B cell (primary cell): Measurements from ENCODE around the gene TEX35. TPM values are rescaled to one million over a fixed set of nuclear protein-coding genes. Genes with fewer than 3 reads are reported as not detected.
A peak's percentile ranks its signal among the peaks of the same experiment; 100 is the strongest.
"Not testable (repeated sequence)": the region's sequence is repeated elsewhere in the genome, so short reads cannot be mapped to it uniquely, and the experiment has no call there.

Experiments used
- ATAC-seq: fragments of 200-7000 bp; cut with Tn5 transposase; one replicate; pipeline ENCODE4 v1.10.0; 2021; ENCODE audit warnings: low read depth, mild to moderate bottlenecking, moderate number of reproducible peaks, moderate library complexity
- CTCF ChIA-PET: fragments of 350-600 bp; sonication (Branson Sonifier 250); formaldehyde crosslinking; loops from one replicate; lab custom pipeline; 2021; ENCODE audit warnings: antibody characterized with exemption, inconsistent platforms; lab: Charles Lee
- POLR2A ChIA-PET: fragments of 350-600 bp; sonication (Branson Sonifier 250); formaldehyde crosslinking; loops from one replicate; lab custom pipeline; 2021; ENCODE audit warnings: antibody characterized with exemption; lab: Charles Lee
- DNase-seq: peaks from one replicate; pipeline ENCODE4 v3.0.0; 2013
- H2AFZ ChIP-seq: 2 replicates; pipeline ENCODE4 v1.6.1; 2012; ENCODE audit warnings: mild to moderate bottlenecking, low read depth, low read length; ENCODE audit not compliant: insufficient read depth, poor library complexity, severe bottlenecking
- H3K27ac ChIP-seq, 2 donors: 1 replicate in 1 of 2; 2 replicates in 1 of 2; pipeline ENCODE4 v1.5.1; 2012 to 2013; ENCODE audit warnings: low read length in 2 of 2, mild to moderate bottlenecking in 2 of 2, moderate library complexity in 1 of 2
- H3K27me3 ChIP-seq, 4 experiments: fragments of 200-600 bp in 1 of 4; sonication (generic) in 1 of 4; replicated peaks in 1 of 4; 1 replicate in 2 of 4; 2 replicates in 2 of 4; pipeline versions ENCODE4 v1.6.1 to v1.7.0; 2013 to 2016; ENCODE audit warnings: low read length in 3 of 4, mild to moderate bottlenecking in 2 of 4, mixed read lengths in 1 of 4, moderate library complexity in 1 of 4; ENCODE audit not compliant: insufficient read depth in 4 of 4, control insufficient read depth in 3 of 4; ENCODE audit errors: control extremely low read depth in 1 of 4
- H3K36me3 ChIP-seq, 2 experiments: replicated peaks in 1 of 2; 1 replicate in 1 of 2; 2 replicates in 1 of 2; pipeline versions ENCODE4 v1.6.1 to v1.7.1; 2013; ENCODE audit warnings: low read length in 1 of 2; ENCODE audit not compliant: insufficient read depth in 2 of 2, control insufficient read depth in 1 of 2; ENCODE audit errors: control extremely low read depth in 1 of 2, extremely low read depth in 1 of 2
- H3K4me1 ChIP-seq, 2 donors: fragments of 200-600 bp in 1 of 2; sonication (generic) in 1 of 2; 1 replicate in 1 of 2; 2 replicates in 1 of 2; pipeline versions ENCODE4 v1.5.1 to v1.6.1; 2013 to 2017; ENCODE audit warnings: low read length in 2 of 2; ENCODE audit not compliant: control insufficient read depth in 2 of 2, insufficient read depth in 2 of 2
- H3K4me2 ChIP-seq: replicated peaks from 2 replicates; pipeline ENCODE3; 2012; ENCODE audit warnings: mild to moderate bottlenecking, low read depth, low read length; ENCODE audit not compliant: poor library complexity, severe bottlenecking
- H3K4me3 ChIP-seq, 5 experiments: fragments of 200-600 bp in 1 of 5; sonication (generic) in 1 of 5; 1 replicate in 3 of 5; 2 replicates in 2 of 5; pipeline versions ENCODE4 v1.5.1 to v1.7.0; 2011 to 2016; ENCODE audit warnings: low read length in 4 of 5, mild to moderate bottlenecking in 4 of 5, low read depth in 2 of 5, control low read depth in 1 of 5, moderate library complexity in 1 of 5; ENCODE audit not compliant: insufficient read depth in 1 of 5; ENCODE audit errors: control extremely low read depth in 1 of 5, extremely low read depth in 1 of 5
- H3K79me2 ChIP-seq: fragments of 200-600 bp; sonication (generic); one replicate; pipeline ENCODE4 v1.6.0; 2016; ENCODE audit warnings: low read length; ENCODE audit not compliant: control insufficient read depth, insufficient read depth
- H3K9ac ChIP-seq: fragments of 200-600 bp; sonication (generic); 2 replicates; pipeline ENCODE4 v1.6.1; 2017; ENCODE audit warnings: mild to moderate bottlenecking, low read length, moderate library complexity
- H3K9me3 ChIP-seq, 3 donors: one replicate each; pipeline versions ENCODE4 v1.6.1 to v1.7.1; 2013; ENCODE audit warnings: low read length in 2 of 3; ENCODE audit not compliant: control insufficient read depth in 2 of 3, insufficient read depth in 1 of 3; ENCODE audit errors: control extremely low read depth in 1 of 3
- H4K20me1 ChIP-seq: 2 replicates; pipeline ENCODE4 v1.6.0; 2012; ENCODE audit warnings: mild to moderate bottlenecking, low read length; ENCODE audit not compliant: insufficient read depth, control insufficient read depth, poor library complexity, severe bottlenecking
- H3K27ac Mint-ChIP-seq: one replicate; pipeline ENCODE4 v1.8.0; 2021; ENCODE audit warnings: mixed read lengths
- H3K27me3 Mint-ChIP-seq: one replicate; pipeline ENCODE4 v1.8.0; 2021; ENCODE audit warnings: mixed read lengths
- H3K4me1 Mint-ChIP-seq: one replicate; pipeline ENCODE4 v1.8.0; 2021; ENCODE audit warnings: mixed read lengths
- H3K4me3 Mint-ChIP-seq: one replicate; pipeline ENCODE4 v1.8.0; 2021; ENCODE audit warnings: mixed read lengths
- H3K9me3 Mint-ChIP-seq: one replicate; pipeline ENCODE4 v1.8.0; 2022; ENCODE audit warnings: mixed read lengths; ENCODE audit not compliant: insufficient read depth
- WGBS: methylation state at CpG from one replicate; pipeline ENCODE4 v1.1.5; 2013; ENCODE audit warnings: missing lambda C conversion rate; ENCODE audit not compliant: insufficient coverage; 5-methylcytosine and 5-hydroxymethylcytosine counted together
- intact Hi-C: fragments of 100-400 bp; cut with micrococcal nuclease; formaldehyde crosslinking; loops from one replicate; pipeline ENCODE4 v1.10.0; 2022
- polyA plus RNA-seq: library from polyadenylated mRNA; depleted of rRNA; stranded (reverse); fragments of >200 nt; gene quantifications from 2 replicates; pipeline ENCODE4 v1.2.3, GENCODE V29; 2012
- total RNA-seq, 2 donors: library from RNA; stranded (reverse); fragments of 120-200 nt in 1 of 2; gene quantifications; 1 replicate in 1 of 2; 2 replicates in 1 of 2; pipeline versions ENCODE4 v1.2.3 to v1.2.4, GENCODE V29; 2013 to 2022

Gene TEX35
- total and polyA plus RNA-seq, 2 donors (not counting 1 experiment from before 2014, with no cell fraction given): 0.09 TPM; not detected in 1

GRCh38 chr1:178555613-178556012 is 42.7 kb downstream of the TEX35 start:
- H3K9ac ChIP-seq, H4K20me1 ChIP-seq, POLR2A ChIA-PET, H2AFZ ChIP-seq, H3K4me3 Mint-ChIP-seq, ATAC-seq, H3K9me3 Mint-ChIP-seq, H3K27ac Mint-ChIP-seq, intact Hi-C loops, DNase-seq, H3K4me1 ChIP-seq, H3K27me3 ChIP-seq, H3K27ac ChIP-seq, H3K27me3 Mint-ChIP-seq, H3K4me2 ChIP-seq, H3K4me3 ChIP-seq: not testable (repeated sequence)
- Histone ChIP-seq H3K36me3 (peaks cover 10 to 18% of the 10 kb centered on the region in 2 experiments), H3K79me2 (peaks cover 27% of the 10 kb centered on the region), H3K9me3 (peaks cover 4 to 34% (median 16%) of the 10 kb centered on the region in 3 donors)
- peaks cover 47% of the 10 kb centered on the region for H3K4me1 Mint-ChIP-seq
- CTCF ChIA-PET: interaction anchor here (2.2 kb wide), 1 partner anchor 9 kb away, joined by 7 read pairs; no protein-coding TSS in a partner anchor
- WGBS: no CpG with 5 or more reads among the region's 1 CpG

- H3K27me3 ChIP-seq, H3K27me3 Mint-ChIP-seq, intact Hi-C loops, CTCF ChIA-PET, H3K36me3 ChIP-seq, H3K4me3 ChIP-seq, H4K20me1 ChIP-seq, H3K79me2 ChIP-seq, ATAC-seq, H3K4me3 Mint-ChIP-seq, H3K9ac ChIP-seq, H3K4me2 ChIP-seq, POLR2A ChIA-PET, H3K9me3 Mint-ChIP-seq, H2AFZ ChIP-seq, DNase-seq: not testable (repeated sequence)
- H3K9me3 ChIP-seq: peaks cover 0 to 22% (median 6%) of the 10 kb centered on the region in 3 donors
- WGBS: 49% methylated on average over 5 of the region's 5 CpGs
- H3K27ac ChIP-seq: peak overlapping the region in 1 of 2 donors; percentile 9
- H3K4me1 ChIP-seq: peaks cover 23 to 30% of the 10 kb centered on the region in 2 donors
- Mint-ChIP-seq H3K27ac (peak overlapping the region; percentile 76), H3K4me1 (peaks cover 61% of the 10 kb centered on the region)
Measured at GRCh38 chr1:178558816-178559215, 45.9 kb downstream of the TEX35 start.
